ENCODE data around the gene F5.
"Not testable (repeated sequence)": the region's sequence is repeated elsewhere in the genome, so short reads cannot be mapped to it uniquely, and the experiment has no call there.

Gene F5

DNA sequence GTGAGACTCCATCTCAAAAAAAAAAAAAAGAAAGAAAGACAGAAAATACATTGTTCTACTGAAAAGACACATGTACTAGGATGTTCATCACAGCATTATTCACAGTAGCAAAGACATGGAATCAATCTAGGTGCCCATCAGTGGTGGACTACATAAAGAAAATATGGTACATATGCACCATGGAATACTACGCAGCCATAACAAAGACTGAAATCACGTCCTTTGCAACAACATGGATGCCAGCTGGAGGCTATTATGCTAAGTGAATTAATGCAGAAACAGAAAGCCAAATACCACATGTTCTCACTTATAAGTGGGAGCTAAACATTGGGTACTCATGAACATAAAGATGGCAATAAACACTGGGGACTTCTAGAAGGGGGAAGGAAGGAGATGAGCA is 51.6 kb downstream of the F5 start:
- DNase-seq = no peak

DNA sequence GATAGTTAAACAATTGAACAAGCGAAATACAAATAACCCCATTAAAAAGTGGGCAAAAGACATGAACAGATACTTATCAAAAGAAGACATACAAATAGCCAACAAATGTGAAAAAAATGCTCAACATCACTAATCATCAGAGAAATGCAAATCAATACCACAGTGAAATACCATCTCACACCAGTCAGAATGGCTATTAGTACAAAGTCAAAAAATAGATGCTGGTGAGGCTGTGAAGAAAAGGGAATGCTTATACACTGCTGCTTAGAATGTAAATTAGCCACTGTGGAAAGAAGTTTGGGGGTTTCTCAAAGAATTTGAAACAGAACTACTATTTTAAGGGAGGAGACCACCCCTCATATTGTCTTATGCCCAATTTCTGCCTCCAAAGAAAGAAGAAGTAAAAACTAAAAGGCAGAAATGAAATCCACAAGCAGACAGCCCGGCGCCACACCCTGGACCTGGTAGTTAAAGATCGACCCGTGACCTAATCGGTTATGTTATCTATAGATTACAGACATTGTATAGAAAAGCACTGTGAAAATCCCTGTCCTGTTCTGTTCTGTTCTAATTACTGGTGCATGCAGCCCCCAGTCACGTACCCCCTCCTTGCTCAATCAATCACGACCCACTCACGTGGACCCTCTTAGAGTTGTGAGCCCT is 52.6 kb downstream of the F5 start:
- DNase-seq = not testable (repeated sequence)

DNA sequence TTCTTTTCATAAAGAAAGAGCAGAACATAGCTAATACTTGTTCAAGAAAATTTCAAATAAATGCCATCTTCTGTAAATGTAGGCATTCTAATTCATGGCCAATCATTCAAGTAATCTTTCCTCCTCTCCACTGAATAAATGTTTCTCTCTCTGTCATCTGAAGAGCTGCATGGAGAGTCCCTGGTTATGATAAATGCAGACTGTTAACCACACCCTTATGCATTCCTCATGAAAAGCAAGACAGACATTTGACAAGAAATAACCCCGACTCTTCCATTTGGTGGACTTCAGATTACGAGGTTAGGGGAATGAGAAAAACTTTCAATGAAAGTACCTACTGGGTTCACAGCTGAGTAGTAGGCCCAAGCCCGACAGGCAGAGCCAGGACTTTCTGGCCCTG is 55.8 kb downstream of the F5 start:
- DNase-seq = no peak

DNA sequence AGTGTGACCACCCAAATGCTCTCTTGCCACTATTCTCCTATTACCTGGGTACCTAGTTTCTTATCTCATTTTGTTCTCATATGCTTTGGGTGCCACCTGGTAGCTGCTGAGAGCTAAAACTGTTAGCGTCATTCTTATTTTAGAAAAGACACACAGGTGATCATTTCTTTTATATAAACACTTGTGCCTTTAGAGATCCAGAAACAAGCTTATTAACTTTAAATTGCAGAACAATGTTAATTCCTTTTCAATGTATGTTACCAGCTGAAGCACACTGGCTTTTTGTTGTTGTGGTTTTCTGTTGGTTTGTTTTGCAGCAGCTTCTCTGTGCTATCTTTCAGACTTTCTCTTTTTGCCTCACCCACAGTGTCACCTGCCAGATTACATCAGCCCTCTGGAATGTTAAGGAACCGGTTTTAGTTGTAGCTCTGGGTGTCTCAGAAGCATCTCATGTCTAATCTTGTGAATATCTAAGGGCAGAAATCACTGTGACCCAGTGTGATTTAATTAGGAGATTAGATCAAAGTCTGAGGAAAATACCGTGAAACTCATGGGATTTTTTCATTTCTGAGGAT is 57.1 kb downstream of the F5 start:
- DNase-seq = no peak

DNA sequence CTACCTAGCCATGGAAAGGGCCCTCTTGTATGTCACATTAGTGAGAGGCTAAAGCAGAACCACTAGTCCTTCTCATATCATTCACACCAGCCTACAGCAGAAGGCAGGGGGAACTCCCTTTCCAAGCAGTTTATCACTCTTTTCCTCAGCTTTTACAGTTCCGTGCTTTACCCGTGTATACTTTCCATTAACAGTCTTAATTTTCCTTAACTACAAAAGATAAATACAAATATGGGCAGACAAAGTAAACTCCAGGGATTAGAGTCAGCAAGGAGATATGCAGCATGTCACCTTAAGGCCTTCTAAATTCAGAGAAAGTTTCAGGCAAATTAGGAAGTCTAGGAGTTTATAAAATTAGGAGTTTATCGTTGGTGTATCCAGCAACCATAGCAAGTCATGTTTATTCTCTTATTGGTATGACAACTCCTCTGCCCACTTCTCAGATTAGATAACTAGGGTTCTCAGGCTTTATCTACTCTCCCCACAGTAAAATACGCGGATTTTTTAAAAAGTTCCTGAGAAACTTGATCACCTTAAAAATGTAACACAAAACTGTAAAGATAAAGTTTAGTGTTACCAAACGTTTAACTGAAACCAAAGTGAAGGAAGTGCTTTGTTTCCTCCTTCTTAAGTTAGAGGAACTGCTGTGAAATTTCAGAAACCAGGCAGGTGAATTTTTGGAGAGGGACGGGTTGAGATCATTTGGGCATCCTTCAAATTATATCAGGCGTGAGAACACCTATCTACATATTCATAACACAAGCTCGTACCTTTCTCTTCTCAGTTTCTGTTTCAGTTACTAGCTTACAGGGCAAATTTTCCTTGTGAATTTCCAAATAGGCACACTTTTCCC is 57.8 kb downstream of the F5 start:
- no peak for DNase-seq

DNA sequence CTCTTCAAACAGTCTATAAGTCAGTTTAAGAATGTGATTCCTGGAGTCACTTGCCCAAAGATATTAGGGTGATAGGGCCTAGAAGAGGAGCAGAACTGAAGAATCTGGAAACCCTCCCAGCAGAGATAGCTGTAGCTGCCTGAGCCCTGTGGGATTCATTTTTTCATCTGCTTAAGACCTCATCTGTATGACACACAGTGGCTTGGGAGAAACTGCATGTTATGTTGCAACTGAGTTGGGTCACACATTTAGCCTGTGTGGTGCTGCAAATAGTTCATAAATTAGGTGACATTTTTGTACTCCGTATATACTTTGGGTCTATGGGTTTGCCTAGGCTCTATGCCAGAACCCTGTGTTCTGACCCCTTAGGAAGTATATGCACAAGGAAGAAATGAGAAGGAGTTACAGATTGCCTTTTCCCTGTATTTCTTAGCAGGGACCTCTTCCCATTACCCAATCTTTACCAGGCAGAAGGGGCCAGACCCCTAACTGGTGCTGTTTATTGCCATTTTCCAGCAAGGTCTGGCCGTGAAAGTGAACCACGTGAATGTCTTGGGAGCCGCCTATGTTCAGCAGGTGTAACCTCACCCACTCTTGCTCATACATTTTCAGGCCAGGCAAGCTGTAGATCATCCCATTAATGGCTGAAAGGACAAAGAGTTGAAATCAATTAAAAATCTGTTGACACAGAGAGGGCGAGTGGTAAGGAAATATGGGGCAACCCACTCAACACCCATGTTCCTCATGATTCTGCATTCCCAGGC is 58.6 kb downstream of the F5 start:
- DNase-seq = no peak

DNA sequence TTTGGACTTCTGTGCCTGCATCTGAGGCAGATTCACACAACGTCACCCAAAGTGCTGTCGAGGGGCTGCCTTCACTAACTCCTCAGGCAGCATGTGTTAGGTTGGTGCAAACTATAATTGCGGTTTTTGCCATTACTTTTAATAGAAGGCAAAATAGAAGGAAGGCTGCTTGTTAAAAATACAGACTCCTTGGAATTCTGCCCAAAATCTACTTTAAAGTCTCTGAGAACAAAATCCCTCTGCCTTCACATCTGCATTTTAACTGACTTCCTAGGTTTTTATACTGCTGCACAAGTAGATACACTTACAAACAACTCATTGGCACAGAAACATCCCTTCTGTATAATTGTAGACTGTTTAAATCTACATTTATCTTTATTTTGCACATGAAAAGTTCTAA is 59.3 kb downstream of the F5 start:
- no peak for DNase-seq

DNA sequence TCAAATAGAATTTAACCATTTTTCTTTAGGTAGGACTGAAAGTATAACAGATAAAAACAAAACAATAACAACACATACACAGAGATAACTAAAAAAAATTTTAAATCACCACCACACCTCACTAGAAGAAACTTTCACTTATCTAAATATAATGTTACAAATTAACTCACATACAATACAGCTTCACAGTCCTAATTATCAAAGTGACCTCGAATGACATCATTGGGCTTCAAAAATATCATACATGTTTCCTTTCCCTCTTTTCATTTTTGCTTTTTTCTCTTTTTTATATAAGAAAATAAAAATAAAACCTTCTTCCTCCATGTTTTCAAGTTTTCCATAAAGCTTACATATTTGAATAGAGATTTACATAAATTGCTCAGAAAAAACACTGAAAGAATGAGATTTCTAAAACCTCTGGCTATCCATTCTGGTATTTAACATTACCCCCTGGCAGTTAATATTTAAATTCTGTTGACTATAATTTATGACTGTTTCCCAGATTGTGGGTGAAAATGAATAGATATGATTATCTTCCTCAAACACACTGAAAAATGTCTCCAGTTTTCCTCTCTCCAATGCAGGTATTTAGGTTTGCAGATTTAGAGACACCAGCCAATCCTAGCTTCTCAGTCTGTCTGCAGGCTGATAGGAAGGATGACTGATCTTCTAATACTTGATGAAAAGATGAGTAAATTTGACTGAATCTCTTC is 60.0 kb downstream of the F5 start:
- no peak for DNase-seq

DNA sequence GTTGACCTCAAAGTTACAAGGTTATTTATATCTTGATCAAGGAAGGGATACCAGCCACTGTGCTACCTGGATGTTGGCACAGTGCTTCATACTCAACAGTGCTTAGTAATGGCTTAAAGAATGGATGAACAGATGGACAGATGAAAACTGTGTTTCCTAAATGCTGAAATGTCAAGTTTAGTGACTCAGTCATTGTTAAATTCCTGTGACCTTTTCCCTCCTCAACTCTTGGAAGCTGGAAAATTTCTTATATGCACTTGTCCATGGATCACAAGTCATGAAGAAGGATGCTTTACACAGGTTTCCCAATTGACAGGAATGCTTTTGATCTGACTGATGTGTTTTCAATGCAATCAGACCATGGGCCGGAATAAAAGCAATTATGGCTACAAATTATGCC is 60.9 kb downstream of the F5 start:
- no peak for DNase-seq

DNA sequence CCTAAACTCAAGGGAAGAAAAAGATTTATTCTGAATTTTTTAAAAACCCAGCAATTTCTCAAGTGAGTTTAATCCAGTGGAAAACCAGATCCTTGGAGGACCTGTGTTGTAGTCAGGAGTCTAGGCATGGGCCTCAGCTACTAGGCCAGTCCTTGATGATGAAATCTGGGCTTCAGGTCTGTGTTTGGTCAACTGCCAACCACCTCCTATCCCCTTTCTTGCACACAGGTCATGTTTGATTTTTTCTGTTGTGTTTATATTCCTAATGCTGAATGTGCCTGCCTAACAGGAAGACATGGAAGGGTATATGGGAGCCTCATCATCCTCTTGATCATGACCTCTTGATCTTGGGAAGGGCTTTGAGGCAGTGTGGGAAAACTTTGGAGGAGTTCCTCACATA is 62.4 kb downstream of the F5 start:
- no peak for DNase-seq

DNA sequence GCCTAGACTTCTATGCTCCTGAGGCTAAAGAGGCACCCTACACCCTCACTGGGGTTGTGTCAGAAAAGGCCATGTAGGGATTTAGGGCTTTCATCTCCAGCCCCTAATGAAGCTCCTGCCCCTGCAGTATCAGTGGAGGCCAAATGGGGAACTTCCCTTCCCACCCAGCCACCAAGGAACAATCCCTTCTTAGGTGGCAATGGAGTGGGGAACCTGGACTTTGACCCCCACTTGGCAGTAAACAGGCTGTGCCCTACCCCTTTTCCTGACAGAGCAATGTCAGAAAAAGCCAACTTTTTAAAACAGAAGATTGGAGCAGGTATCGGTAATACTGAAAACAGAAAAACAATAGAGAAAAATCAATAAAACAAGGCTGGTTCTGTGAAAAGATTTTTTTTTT is 65.1 kb downstream of the F5 start:
- no peak for DNase-seq

DNA sequence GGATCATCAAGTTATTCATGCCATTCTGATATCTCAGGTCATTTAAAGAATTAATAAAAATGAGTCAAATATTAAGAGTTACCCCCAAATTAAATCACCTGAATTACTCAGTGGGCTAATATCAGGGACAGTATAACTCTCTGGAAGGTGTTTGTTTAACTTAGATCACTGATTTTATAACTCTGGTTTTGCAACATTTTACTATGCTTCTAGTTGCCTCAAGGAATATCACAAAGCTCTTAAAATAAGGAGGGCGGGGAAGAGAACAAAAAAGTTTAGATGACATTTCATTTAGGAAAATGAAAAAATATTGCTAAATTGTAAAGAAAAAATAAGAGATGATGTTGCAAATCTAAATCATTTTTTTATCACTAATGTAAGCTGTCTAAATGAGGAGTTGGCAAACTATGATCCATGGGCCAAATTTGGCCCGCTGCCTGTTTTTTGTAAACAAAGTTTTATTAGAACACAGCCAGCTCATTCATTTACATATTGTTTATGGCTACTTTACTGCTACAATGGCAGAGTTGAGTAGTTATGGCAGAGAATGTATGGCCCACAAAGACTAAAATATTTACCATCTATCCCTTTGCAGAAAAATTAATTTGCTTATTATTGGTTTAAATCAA is 68.6 kb downstream of the F5 start:
- no peak for DNase-seq

DNA sequence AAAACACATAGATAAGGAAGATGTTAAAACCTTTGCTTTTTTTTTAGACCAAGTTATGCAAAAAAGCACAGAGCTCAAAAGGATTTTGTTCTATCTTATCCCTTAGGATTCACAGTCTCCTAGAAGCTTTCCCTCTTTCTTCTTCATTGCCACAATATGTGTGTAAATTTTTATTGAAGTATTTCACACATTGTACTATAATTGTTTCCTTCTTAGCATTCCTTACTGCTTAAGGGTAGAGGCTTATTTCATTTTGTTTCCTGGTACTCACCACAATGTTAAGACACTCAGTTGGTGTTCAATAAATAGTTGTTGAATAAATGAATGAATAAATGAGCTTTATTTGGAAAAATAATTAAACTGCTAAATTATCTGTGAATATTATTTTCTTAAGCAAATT is 70.6 kb downstream of the F5 start:
- DNase-seq = no peak

DNA sequence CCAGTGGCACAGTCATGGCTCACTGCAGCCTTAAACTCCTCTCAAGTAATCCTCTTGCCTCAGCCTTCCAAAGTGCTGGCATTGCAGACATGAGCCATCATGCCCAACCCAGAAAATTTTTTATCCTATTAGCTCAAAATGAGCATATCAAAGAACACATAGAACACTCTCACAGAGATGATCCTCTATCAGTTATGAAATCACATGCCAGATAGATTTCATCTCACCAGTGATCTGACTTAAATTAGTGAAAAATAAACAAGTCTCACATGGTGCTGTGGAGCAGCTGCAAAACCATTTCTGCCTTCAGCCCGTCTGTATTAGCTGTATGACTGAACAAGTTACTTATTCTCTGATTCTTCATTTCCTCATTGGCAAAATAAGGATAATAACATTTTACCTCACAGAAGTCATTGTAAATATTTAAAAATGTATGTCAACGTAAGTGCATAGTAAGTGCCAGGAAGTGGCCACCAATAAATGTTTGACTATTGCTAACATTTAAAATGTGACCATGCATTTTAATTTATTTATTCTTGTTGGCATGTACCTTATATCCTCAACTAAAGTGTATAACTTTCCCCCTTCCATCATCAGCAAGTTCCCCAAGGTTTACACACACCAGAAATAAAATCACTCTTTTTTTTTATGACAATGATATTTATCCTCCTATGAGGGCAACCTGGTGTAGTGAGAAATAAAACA is 71.6 kb downstream of the F5 start:
- no peak for DNase-seq

DNA sequence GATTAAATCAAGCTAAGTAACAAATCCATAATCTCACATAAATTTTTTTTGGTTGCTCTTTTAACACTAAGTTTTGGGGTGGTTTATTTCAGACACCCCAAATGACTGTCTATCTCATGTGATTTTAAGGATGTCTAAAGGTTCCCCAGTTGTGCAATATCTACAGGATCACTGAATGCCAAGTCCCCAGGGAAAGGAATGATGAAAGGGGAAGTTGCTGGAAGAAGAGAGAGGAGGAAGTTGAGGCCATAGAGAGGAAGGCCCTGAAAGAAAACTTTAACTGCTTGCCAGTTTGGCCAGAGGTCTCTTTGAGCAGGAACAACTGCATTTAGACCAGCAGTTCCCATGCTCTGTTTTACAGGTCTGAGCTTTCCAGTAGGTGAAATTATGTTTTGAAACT is 73.1 kb downstream of the F5 start:
- no peak for DNase-seq

DNA sequence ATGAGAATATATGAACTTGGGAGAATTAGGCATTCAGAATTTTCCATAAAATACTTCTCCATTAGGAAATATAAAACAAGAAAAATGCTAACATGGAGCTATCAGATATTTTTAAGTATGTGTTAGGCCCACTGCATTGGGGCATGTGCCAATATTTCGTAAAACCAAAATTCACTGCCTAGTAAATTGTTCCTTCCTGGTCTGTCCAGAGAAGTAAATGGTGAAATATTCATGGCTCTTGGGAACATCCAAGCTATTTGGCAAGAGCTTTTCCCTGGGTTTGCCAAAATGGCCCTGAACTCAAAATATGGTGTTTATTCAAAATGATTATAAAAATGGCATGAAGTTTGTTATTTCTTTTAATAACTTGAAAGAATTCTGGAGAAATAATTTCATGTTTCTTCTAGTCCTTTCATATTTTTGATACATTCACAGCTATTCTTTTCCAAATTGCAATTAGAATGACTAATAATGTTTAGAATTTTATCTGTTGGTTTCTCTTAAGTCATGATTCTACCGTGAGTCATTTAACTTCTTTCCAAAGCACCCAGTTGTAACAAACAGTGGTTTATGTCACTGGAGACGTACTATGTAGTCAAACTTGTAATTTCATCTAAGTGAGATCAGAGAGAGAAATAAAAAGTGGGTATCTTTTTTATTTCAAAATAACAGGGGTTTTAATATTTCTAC is 74.8 kb downstream of the F5 start:
- no peak for DNase-seq

DNA sequence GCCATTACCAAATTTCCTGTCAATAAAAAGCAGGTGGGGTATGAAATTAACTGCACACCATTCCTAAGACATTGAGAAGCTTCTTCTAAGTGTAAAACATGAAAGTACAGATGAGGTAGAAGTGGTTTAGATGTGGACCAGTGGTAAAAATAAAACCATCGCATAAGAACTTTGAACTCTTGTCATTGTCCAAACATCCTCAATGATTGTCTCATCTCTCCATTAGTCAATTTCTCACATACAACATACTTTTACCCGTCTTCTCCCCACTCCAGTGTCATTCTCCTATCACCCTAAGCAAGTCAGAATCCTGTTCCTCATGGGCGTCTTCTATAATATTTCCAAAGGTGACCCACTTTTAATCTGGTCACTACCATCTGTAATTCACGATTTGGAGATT is 76.2 kb downstream of the F5 start:
- DNase-seq = no peak

DNA sequence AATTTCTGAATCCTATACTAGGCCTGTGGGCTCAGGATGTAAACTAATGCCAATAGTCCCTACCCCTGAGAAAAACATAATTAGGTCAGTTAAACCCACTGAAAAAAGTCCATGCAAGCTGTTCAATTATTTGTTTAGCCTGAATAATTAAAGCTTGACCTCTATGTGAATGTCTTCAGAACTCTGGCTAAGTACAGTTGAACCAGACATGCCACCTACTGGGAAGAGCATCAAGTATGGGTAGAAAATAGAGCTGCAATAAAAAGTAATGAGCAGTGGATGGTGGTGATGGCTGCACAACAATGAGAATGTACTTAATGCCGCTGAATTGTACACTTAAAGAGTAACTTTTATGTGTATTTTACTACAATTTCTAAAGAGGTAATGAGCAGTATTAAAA is 76.9 kb downstream of the F5 start:
- no peak for DNase-seq

DNA sequence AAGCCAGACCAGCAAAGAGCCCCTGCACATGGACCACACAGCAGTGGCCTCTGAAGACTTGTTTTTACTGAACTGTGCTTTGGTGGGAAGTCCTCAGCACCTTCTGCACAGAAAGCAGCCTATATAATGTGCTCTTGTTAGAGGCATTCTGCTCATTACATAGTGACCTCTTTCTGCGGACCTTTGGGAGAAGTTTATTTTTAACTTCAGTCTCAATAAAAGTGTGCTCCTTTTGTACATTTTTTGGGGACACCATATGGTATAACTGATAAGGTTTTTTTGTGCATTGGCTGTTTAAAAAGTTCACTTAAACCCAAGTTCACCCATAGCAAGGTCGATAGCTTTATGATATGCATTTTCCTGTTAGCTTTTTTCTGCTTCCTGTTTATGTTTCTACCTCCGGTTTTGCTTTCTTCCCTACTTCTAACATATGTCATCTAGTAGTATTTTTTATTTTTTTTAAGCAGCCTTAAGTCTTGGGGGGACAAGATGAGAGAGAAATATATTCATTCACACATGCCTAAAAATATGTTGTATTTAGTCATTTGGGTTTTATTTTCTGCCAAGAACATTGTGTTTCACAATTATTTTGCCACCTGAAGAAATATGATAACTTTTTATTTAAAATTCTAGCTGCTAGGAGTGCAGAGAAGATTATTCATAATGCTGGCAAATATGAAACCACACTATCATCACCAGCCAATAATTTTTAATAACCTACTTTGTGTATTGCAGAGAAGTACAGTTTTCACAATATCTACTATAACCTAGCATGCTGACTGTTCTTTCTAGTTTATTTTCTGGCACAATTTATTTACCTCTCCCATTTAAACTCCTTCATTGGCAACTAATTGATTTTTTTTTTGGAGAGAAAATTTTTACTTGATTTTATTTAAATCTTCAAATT is 77.6 kb downstream of the F5 start:
- no peak for DNase-seq

DNA sequence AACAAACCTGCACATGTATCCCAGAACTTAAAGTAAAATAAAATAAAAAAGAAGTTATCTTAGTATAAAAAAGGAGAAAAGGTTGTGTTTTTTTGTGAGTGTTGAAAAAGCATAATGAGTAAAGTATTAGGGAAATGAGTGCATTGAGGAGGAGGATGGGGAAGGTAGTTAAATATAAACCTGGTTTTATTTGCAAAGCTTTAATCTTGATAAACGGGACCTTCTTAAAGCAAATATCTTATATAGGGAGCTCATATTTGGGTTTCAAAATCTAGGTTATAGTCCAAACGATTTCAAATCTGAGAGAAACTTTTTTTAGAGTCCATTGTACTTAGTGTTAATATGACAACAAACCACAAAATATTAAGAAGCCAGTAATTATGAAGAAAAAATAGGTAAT is 78.9 kb downstream of the F5 start:
- DNase-seq = no peak
